Type B pancreatic cell (in vitro differentiated cells): ENCODE data around the gene PPP1R1C. TPM values are rescaled to one million over a fixed set of nuclear protein-coding genes. Genes with fewer than 3 reads are reported as not detected.
"Not testable (repeated sequence)": the region's sequence is repeated elsewhere in the genome, so short reads cannot be mapped to it uniquely, and the experiment has no call there.

Experiments used
- DNase-seq: peaks from one replicate; pipeline ENCODE4 v3.0.0; 2021; ENCODE audit warnings: mixed read lengths; ENCODE audit not compliant: unreplicated experiment; ENCODE audit errors: extremely low spot score
- H3K27ac Mint-ChIP-seq: 2 replicates; pipeline ENCODE4 v1.8.0; 2021; ENCODE audit warnings: mild to moderate bottlenecking, mixed read lengths
- H3K27me3 Mint-ChIP-seq: 2 replicates; pipeline ENCODE4 v1.8.0; 2021; ENCODE audit warnings: mixed read lengths
- H3K36me3 Mint-ChIP-seq: 2 replicates; pipeline ENCODE4 v1.8.0; 2021; ENCODE audit warnings: mixed read lengths
- H3K4me1 Mint-ChIP-seq: one replicate; pipeline ENCODE4 v1.8.0; 2021; ENCODE audit warnings: mixed read lengths; ENCODE audit not compliant: unreplicated experiment
- H3K4me3 Mint-ChIP-seq: 2 replicates; pipeline ENCODE4 v1.8.0; 2021; ENCODE audit warnings: mild to moderate bottlenecking, mixed read lengths
- H3K9me3 Mint-ChIP-seq: 2 replicates; pipeline ENCODE4 v1.8.0; 2021; ENCODE audit warnings: mixed read lengths
- CTCF ChIP-seq: fragments of 200-600 bp; sonication (generic); conservative IDR thresholded peaks from 2 replicates; pipeline ENCODE4 v1.5.0; 2021; ENCODE audit warnings: antibody characterized with exemption, mild to moderate bottlenecking
- total RNA-seq: library from RNA; stranded (reverse); gene quantifications from 2 replicates; pipeline ENCODE4 v1.2.1, GENCODE V29; 2021; ENCODE audit warnings: low replicate concordance

PPP1R1C gene
- total RNA-seq, 1 donor from 2014 or later: 1.4 TPM

DNA sequence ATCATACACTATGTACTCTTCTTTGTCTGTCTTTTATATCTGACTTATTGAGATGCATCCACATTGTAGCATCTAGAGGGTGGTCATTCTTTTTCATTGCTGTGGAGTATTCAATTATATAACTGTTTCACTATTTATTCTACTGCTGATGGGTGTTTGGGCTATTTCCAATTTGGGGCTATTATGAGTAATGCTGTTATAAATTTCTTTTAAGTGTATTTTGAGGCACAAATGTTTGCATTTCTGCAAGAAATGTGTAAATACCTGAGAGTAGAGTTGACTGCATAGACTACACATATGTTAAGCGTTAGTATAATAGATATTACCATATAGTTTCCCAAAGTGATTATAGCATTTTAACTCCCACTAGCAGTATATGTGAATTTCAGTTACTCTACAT lies 26.9 kb upstream of the PPP1R1C start:
- Mint-ChIP-seq H3K36me3 (no peaks in the 10 kb centered on the region), H3K27ac (no peak overlapping the region), H3K4me3 (no peak overlapping the region), H3K27me3 (no peaks in the 10 kb centered on the region), H3K4me1 (peaks cover 22% of the 10 kb centered on the region), H3K9me3 (no peaks in the 10 kb centered on the region)
- DNase-seq: no peak
- no peak for TF ChIP-seq CTCF

GRCh38 chr2:181959508-181959907 lies 26.1 kb upstream of the PPP1R1C start:
- TF ChIP-seq CTCF: no peak
- Mint-ChIP-seq H3K36me3 (no peaks in the 10 kb centered on the region), H3K9me3 (no peaks in the 10 kb centered on the region), H3K4me1 (peaks cover 15% of the 10 kb centered on the region), H3K4me3 (no peak overlapping the region), H3K27me3 (no peaks in the 10 kb centered on the region), H3K27ac (no peak overlapping the region)
- no peak for DNase-seq

- not testable (repeated sequence) for H3K36me3 Mint-ChIP-seq, H3K4me3 Mint-ChIP-seq, H3K27ac Mint-ChIP-seq, H3K4me1 Mint-ChIP-seq, H3K9me3 Mint-ChIP-seq, H3K27me3 Mint-ChIP-seq, DNase-seq
Measured at GRCh38 chr2:181961167-181961566, 24.5 kb upstream of the PPP1R1C start.

DNA sequence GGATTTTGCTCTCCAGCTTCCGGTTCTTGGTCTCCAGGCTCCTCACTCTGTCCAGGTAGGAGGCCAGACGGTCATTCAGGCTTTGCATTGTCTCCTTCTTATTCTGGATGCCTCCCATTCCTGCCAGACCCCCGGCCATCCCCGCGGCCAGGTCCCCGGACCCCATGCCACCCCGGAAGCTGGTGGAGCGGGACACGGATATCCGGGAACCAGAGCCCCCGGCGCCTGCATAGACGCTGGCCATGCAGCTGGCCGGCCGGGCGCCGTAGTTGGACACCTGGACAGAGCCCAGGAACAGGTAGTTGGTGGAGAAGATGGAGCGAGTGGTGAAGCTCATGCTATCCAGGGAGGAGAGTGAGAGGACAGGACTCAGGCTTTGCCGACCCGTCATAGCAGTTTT lies 23.5 kb upstream of the PPP1R1C start:
- DNase-seq: no peak
- Mint-ChIP-seq H3K4me1 (peaks cover 5% of the 10 kb centered on the region), H3K4me3 (no peak overlapping the region), H3K9me3 (no peaks in the 10 kb centered on the region), H3K36me3 (no peaks in the 10 kb centered on the region), H3K27ac (no peak overlapping the region), H3K27me3 (no peaks in the 10 kb centered on the region)
- TF ChIP-seq CTCF: no peak

DNA sequence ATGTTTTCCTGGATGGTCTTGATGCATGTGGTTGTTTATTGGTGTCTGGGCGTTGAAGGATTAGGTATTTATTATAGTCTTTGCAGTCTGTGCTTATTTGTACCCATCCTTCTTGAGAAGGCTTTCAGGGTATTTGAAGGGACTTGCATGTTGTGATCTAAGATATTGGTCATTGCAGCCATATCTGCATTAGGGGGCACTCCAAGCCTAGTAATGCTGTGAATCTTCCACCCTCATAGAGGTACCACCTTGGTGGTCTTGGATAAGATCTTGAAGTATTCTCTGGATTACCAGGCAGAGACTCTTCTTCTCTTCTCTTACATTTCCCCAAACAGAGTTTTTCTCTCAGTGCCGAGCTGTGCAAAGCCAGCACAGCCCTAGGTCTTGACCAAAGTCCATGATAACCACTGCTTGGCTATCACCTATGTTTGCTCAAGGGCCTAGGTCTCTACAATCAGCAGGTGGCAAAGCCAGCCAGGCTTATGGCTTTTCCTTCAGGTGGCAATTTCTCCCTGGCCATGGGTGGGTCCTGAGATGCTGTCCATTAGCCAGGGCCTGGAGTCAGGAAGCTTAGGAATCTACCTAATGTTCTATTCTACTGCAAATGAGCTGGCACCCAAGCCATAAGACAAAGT lies 15.4 kb upstream of the PPP1R1C start:
- H3K9me3 Mint-ChIP-seq: no peaks in the 10 kb centered on the region
- H3K27me3 Mint-ChIP-seq: no peaks in the 10 kb centered on the region
- DNase-seq: no peak
- no peak overlapping the region for H3K27ac Mint-ChIP-seq
- no peak for TF ChIP-seq CTCF
- H3K36me3 Mint-ChIP-seq: no peaks in the 10 kb centered on the region
- no peak overlapping the region for H3K4me3 Mint-ChIP-seq
- H3K4me1 Mint-ChIP-seq: no peaks in the 10 kb centered on the region

- no peaks in the 10 kb centered on the region for H3K9me3 Mint-ChIP-seq
- no peak for TF ChIP-seq CTCF
- no peak overlapping the region for H3K27ac Mint-ChIP-seq
- H3K4me1 Mint-ChIP-seq: no peaks in the 10 kb centered on the region
- no peak overlapping the region for H3K4me3 Mint-ChIP-seq
- no peaks in the 10 kb centered on the region for H3K27me3 Mint-ChIP-seq
- H3K36me3 Mint-ChIP-seq: no peaks in the 10 kb centered on the region
- DNase-seq: no peak
Measured at GRCh38 chr2:181971032-181971431, 14.6 kb upstream of the PPP1R1C start.
